ENCODE measurements around the gene DACT2. TPM values are rescaled to one million over a fixed set of nuclear protein-coding genes. Genes with fewer than 3 reads are reported as not detected.

DACT2 gene
- total RNA-seq, 4 donors from 2014 or later: 0.38 TPM; not detected in 3

DNA sequence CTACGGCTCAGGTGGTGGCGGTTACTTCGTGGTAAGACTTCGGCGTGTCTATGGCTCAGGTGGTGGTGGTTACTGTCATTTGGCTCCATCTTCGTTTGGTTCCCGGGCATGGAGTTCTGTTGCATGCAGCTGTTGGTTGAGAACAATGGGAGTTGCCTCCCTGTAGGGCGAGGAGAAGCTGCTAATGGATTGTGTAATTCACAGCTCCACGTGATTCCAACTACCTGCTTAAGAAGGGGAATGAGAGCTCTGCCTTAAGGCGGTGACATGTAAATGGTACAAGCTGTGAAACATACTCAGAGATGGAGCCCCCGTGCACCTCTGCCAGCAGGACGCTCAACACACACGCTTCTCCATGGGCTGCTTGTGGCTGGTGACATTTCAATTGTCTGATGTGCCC is 12.4 kb upstream of the DACT2 start:
- no peak for TF ChIP-seq CTCF (IDR thresholded peaks at IDR 0.05; ENCODE audit: low read depth)

- TF ChIP-seq CTCF (IDR thresholded peaks at IDR 0.05; ENCODE audit: low read depth): no peak
Observed at GRCh38 chr6:168331058-168331457, 11.5 kb upstream of the DACT2 start.

DNA sequence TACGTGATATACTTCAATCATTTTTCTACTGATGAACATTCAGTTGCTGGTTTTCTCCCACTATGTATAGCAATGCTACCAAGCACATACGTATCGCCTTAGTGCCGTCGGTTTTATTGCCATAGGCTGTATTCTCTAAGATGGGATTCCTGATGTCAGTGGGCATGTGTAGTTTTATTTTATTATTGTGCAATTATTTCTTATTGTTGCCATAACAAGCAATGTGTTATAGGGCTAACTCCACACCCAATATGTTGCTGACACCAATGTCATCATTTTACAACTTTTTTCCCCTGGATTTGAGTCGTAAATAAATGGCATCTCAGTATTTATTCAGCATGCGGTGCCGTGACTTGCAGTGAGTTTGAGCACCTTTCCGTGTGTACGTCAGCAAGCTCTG is 10.8 kb upstream of the DACT2 start:
- TF ChIP-seq CTCF (IDR thresholded peaks at IDR 0.05; ENCODE audit: low read depth): no peak

- no peak for TF ChIP-seq CTCF (IDR thresholded peaks at IDR 0.05; ENCODE audit: low read depth)
Observed at GRCh38 chr6:168328086-168328485, 8.5 kb upstream of the DACT2 start.

DNA sequence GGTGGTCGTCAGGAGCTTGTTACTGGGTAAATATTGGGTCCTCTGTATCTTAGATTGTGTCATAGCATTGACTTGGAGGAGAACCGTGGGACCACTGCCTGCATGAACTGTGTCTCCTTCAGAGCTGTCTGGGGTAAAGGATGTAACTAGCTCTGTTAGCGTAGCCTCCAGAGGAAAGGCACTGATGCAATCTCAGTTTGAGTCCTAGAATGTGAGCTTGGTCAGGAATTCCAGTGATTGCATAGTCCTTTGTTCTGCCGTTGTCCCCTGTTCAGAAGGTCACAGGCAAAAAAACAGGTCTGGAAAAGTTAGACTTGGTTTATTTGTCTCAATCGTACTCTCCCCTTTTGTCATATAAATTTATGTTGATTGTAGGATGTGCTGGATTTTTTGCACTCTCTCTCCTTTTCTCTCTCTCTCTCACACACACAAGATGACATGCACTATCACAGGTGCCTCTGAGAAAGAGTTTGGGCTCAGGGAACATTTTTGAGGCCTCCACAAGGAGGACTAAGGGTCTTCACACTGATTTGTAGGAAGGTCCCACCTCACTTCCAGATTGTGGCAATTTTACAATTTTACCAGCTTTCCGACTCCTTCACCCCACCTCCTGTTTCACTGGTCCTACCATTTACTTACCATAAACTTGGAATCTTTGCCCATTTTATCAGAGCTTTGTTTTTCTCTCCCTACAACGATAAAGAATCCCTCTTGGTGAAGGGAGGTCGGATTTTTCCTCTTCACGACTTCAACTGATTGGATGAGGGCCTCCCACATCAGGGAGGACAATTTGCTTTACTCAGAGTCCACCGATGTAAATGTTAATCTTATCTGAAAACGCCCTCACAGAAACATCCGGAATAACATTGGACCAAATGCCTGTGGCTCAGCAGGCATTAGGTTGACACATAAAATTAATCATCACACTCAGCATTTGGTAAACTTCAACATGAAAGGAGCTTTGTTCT is 7.0 kb upstream of the DACT2 start:
- no peak for TF ChIP-seq CTCF (IDR thresholded peaks at IDR 0.05; ENCODE audit: low read depth)

DNA sequence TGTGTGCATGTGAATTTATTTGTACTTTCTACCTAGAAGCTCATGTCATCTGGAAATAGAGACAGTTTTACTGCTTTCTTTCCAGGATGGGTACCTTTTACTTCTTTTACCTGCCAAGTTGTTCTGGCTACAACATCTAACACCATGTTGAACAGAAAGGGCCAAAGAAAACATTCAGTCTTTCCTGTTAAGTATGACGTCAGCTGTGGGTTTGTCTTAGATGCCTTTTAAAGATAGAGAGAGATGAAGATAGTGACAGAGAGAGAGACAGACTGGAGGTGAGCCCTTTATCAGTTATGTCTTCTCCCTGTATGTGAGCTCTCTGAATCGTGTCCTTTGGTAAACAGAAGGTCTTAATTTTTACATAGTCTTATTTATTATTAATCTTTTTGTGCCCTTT is 3.4 kb upstream of the DACT2 start:
- no peak for TF ChIP-seq CTCF (IDR thresholded peaks at IDR 0.05; ENCODE audit: low read depth)

DNA sequence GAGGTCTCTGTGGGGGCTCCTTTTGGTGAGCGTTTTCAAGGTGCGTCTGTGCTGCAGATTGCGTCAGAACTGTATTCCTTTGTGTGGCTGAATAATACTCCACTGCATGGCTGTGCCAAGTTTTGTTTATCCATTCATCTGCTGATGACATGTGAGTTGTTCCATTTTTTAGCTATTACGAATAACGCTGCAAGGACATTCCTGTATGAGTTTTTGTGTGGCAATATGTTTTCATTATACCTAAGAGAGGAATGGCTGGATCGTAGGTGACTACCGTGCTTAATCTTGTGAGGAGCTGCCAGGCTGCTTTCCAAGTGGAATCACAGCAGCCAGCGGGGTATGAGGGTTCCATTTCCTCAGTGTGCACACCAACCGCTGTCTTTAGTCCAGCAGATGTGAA is 1.1 kb upstream of the DACT2 start:
- TF ChIP-seq CTCF (IDR thresholded peaks at IDR 0.05; ENCODE audit: low read depth): no peak
